ENCODE data around the gene PGAP2.

DNA sequence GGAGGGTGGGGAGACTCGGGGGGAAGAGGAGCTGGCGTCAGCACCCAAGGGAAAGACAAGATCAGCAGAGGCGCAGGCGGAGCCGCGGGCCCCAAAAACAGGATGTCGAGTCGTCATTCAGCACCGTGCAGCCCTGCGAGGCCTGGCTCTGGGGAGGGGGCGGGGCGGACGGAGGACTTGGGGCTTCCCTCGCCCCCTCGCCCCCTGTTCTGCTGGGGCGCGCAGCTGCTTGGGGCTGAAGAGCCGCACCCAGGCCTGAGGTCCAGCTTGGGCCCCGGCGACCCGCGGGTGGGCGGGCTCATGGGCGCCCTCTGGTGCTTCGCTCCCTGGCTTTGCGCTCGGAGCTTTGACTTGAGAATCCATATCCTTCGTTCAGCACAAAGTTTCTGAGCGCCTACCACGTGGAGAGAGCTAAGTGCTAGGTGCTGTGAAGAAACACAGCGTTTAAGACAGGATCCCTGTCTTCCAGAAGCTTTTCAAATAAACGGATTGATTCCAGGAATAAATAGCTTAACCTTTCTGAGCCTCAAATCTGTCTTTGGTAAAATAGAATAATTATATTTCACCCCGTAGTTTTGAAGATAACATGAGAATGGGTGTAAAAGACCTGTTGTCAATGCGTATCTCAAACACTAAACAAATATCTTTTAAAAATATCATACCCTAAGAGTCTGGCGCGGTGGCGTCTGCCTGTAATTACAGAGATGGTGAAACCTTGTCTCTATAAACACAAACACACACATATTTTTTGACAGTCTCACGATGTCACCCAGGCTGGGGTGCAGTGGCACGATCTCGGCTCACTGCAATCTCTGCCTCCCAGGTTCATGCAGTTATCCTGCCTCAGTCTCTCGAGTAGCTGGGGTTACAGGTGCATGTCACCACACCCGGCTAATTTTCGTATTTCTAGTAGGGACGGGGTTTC is 33.3 kb downstream of the PGAP2 start:
- TF ChIP-seq EP300 (IDR thresholded peaks at IDR 0.05) (no peak), MYC (IDR thresholded peaks at IDR 0.05; ENCODE audit: borderline replicate concordance, low read length) (peak; percentile 92), HOXA7 (CRISPR knock-in tag; IDR thresholded peaks at IDR 0.05) (no peak), POLR2A (IDR thresholded peaks at IDR 0.05; ENCODE audit: low read length) (peak; percentile 42), GATA3 (IDR thresholded peaks at IDR 0.05; ENCODE audit: borderline replicate concordance) (0 out of 2 replicates have a peak, but pooled peaks have one; percentile 9), PHF8 (IDR thresholded peaks at IDR 0.05; ENCODE audit: borderline replicate concordance, low read depth) (peak; percentile 82; the same call in 1 of the 2 replicates)
- TF ChIP-seq, protein P1, sequence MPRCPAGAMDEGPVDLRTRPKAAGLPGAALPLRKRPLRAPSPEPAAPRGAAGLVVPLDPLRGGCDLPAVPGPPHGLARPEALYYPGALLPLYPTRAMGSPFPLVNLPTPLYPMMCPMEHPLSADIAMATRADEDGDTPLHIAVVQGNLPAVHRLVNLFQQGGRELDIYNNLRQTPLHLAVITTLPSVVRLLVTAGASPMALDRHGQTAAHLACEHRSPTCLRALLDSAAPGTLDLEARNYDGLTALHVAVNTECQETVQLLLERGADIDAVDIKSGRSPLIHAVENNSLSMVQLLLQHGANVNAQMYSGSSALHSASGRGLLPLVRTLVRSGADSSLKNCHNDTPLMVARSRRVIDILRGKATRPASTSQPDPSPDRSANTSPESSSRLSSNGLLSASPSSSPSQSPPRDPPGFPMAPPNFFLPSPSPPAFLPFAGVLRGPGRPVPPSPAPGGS (IDR thresholded peaks at IDR 0.05) = peak; percentile 10; the same call in 1 of the 3 replicates
- TF ChIP-seq, protein P2, sequence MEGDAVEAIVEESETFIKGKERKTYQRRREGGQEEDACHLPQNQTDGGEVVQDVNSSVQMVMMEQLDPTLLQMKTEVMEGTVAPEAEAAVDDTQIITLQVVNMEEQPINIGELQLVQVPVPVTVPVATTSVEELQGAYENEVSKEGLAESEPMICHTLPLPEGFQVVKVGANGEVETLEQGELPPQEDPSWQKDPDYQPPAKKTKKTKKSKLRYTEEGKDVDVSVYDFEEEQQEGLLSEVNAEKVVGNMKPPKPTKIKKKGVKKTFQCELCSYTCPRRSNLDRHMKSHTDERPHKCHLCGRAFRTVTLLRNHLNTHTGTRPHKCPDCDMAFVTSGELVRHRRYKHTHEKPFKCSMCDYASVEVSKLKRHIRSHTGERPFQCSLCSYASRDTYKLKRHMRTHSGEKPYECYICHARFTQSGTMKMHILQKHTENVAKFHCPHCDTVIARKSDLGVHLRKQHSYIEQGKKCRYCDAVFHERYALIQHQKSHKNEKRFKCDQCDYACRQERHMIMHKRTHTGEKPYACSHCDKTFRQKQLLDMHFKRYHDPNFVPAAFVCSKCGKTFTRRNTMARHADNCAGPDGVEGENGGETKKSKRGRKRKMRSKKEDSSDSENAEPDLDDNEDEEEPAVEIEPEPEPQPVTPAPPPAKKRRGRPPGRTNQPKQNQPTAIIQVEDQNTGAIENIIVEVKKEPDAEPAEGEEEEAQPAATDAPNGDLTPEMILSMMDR (IDR thresholded peaks at IDR 0.05) = peak; percentile 88

Measured in A549 (cell line).